ENCODE data around the gene PRR20G.

DNA sequence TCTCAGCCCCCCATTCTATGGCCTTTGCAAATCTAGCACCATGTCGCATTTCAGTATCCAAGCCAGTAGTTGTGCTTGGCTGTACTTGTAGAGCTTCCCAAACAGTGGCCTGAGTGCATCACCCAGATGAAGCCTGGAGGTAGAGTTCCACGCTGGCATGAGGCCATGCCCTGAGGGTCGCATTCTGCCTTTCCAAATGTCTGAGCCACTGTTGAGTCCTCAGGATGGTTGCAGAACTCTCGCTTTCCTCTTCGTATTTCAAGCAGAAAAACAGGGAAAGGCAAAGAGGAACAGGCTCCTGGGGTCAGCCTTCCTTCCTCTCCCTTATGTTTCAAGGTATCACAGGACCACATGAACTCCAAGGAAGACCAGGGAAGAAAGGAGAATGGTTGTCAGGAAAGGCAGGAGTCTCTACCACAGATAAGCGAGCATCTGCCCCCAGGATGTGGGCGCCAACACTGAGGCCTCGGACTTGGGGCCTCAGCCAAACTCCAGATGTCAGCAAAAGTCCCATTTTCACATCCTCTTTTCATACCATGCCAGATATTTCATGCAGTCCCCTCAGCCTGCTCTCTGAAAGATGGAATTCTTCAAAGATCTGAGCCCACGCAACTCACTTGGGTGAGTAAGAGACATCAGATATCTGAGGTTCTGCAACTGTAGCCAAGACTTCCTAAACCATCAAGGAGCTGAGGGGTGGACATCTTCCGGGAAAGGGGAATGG, 19.4 kb upstream of the PRR20G start:
- TF ChIP-seq EZH2 (IDR thresholded peaks at IDR 0.05) = no peak
- TF ChIP-seq, protein P1, sequence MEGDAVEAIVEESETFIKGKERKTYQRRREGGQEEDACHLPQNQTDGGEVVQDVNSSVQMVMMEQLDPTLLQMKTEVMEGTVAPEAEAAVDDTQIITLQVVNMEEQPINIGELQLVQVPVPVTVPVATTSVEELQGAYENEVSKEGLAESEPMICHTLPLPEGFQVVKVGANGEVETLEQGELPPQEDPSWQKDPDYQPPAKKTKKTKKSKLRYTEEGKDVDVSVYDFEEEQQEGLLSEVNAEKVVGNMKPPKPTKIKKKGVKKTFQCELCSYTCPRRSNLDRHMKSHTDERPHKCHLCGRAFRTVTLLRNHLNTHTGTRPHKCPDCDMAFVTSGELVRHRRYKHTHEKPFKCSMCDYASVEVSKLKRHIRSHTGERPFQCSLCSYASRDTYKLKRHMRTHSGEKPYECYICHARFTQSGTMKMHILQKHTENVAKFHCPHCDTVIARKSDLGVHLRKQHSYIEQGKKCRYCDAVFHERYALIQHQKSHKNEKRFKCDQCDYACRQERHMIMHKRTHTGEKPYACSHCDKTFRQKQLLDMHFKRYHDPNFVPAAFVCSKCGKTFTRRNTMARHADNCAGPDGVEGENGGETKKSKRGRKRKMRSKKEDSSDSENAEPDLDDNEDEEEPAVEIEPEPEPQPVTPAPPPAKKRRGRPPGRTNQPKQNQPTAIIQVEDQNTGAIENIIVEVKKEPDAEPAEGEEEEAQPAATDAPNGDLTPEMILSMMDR (IDR thresholded peaks at IDR 0.05) = no peak
